Smooth muscle cell (in vitro differentiated cells): ENCODE results near the gene INTS6L. TPM values are rescaled to one million over a fixed set of nuclear protein-coding genes. Genes with fewer than 3 reads are reported as not detected.
"Not testable (repeated sequence)": the region's sequence is repeated elsewhere in the genome, so short reads cannot be mapped to it uniquely, and the experiment has no call there.

Experiments used
- DNase-seq: peaks from one replicate; lab custom pipeline; 2025; ENCODE audit not compliant: unreplicated experiment; lab: John Stamatoyannopoulos, UW
- H2AFZ ChIP-seq: fragments of 200-600 bp; sonication (generic); 2 replicates; pipeline ENCODE4 v1.6.0; 2016; ENCODE audit warnings: antibody characterized with exemption, low read depth, mild to moderate bottlenecking
- H3F3A ChIP-seq: fragments of 200-600 bp; sonication (generic); 2 replicates; pipeline ENCODE4 v1.6.0; 2017; ENCODE audit warnings: antibody characterized with exemption, low read depth
- H3K27ac ChIP-seq: fragments of 200-600 bp; sonication (generic); 2 replicates; pipeline ENCODE4 v1.5.1; 2016; ENCODE audit warnings: low read depth, mild to moderate bottlenecking
- H3K27me3 ChIP-seq: fragments of 200-600 bp; sonication (generic); 2 replicates; pipeline ENCODE4 v1.6.1; 2016; ENCODE audit warnings: low read depth, mild to moderate bottlenecking
- H3K36me3 ChIP-seq: fragments of 200-600 bp; sonication (generic); 2 replicates; pipeline ENCODE4 v1.5.1; 2016; ENCODE audit warnings: low read depth
- H3K4me1 ChIP-seq: fragments of 200-600 bp; sonication (generic); 2 replicates; pipeline ENCODE4 v1.5.1; 2016; ENCODE audit warnings: low read depth
- H3K4me2 ChIP-seq: fragments of 200-600 bp; sonication (generic); 2 replicates; pipeline ENCODE4 v1.6.0; 2016; ENCODE audit warnings: mild to moderate bottlenecking
- H3K4me3 ChIP-seq: fragments of 200-600 bp; sonication (generic); 2 replicates; pipeline ENCODE4 v1.5.1; 2016; ENCODE audit warnings: mild to moderate bottlenecking
- H3K79me2 ChIP-seq: fragments of 200-600 bp; sonication (generic); 2 replicates; pipeline ENCODE4 v1.6.0; 2016; ENCODE audit warnings: low read depth, mild to moderate bottlenecking
- H3K9ac ChIP-seq: fragments of 200-600 bp; sonication (generic); 2 replicates; pipeline ENCODE4 v1.6.0; 2016; ENCODE audit warnings: low read depth
- H3K9me3 ChIP-seq: fragments of 200-600 bp; sonication (generic); replicated peaks from 2 replicates; pipeline ENCODE4 v1.5.1; 2016; ENCODE audit warnings: low read depth
- H4K20me1 ChIP-seq: fragments of 200-600 bp; sonication (generic); 2 replicates; pipeline ENCODE4 v1.6.0; 2016; ENCODE audit warnings: low read depth
- CTCF ChIP-seq: fragments of 200-600 bp; sonication (generic); IDR thresholded peaks from 2 replicates; pipeline ENCODE4 v1.5.1; 2017; ENCODE audit warnings: borderline replicate concordance, mild to moderate bottlenecking, antibody characterized with exemption; ENCODE audit not compliant: insufficient read depth, poor library complexity, severe bottlenecking
- WGBS: methylation state at CpG from one replicate; pipeline ENCODE4 v1.1.7; 2016; ENCODE audit warnings: low lambda C conversion rate; 5-methylcytosine and 5-hydroxymethylcytosine counted together
- polyA plus RNA-seq: library from polyadenylated mRNA; unstranded; fragments of >200 nt; fragmentation: Nextera tagmentation; extraction: Ambion mirVana; gene quantifications from 2 replicates; pipeline ENCODE4 v1.2.1, GENCODE V29; 2016
- total RNA-seq: library from RNA; depleted of rRNA; stranded (reverse); fragments of >200 nt; gene quantifications from 2 replicates; pipeline ENCODE4 v1.2.3, GENCODE V29; 2014

Gene INTS6L
- total and polyA plus RNA-seq, 2 experiments from 2014 or later, result 4.9 to 20.5 TPM

DNA sequence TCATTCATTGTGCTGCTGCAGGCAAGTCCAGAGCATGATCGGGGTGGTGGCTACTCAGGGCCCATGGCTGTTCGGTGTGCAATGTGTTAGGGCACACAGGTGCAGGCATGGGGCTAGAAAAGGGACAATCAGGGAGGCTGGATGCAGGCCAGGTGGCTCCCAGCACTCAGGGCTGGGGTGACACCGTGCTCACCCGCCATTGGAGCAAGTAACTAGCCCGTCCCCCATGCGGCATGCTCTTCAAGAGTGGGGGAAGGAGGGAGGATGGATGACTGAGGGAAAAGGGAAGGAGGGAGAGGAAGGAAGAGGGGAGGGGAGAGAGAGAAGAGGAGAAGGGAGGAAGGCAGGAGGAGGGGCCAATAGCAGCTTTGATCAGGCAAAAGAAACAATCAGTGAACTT lies 64.7 kb downstream of the INTS6L start:
- Histone ChIP-seq H3K4me3 (no peak overlapping the region), H3K9me3 (no peaks in the 10 kb centered on the region), H4K20me1 (no peaks in the 10 kb centered on the region), H2AFZ (no peak overlapping the region), H3K27ac (no peak overlapping the region), H3K27me3 (no peaks in the 10 kb centered on the region), H3K9ac (no peak overlapping the region), H3K4me1 (no peaks in the 10 kb centered on the region), H3K4me2 (no peak overlapping the region), H3F3A (no peaks in the 10 kb centered on the region), H3K79me2 (no peaks in the 10 kb centered on the region), H3K36me3 (no peaks in the 10 kb centered on the region)
- no peak for DNase-seq
- TF ChIP-seq CTCF, result no peak
- 66% methylated on average over 6 of the region's 6 CpGs for whole genome bisulfite sequencing

DNA sequence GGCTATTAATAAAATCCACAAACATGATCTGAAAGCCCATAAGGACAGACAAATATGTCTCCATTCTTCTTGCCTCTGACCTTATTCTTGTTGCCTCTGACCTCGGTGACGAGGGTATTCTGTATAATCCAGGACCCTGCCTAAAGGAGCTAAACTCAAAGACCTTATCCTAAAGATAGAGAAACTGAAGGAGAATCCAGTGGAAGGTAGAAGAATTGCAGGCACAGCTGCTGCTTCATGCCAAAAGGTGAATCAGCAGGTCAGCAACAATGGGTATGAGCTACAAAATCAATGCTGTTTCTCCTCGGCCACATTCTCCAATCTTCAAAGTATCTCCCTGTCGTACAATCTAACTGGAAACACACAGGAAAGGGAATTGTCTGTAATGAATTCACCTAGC lies 71.4 kb downstream of the INTS6L start:
- no peaks in the 10 kb centered on the region for H3K79me2 ChIP-seq
- no peaks in the 10 kb centered on the region for H3F3A ChIP-seq
- H4K20me1 ChIP-seq, result no peaks in the 10 kb centered on the region
- H3K9me3 ChIP-seq, result no peaks in the 10 kb centered on the region
- no peak overlapping the region for H3K4me3 ChIP-seq
- no peak overlapping the region for H3K27ac ChIP-seq
- no peak for TF ChIP-seq CTCF
- H3K4me1 ChIP-seq, result no peaks in the 10 kb centered on the region
- no peaks in the 10 kb centered on the region for H3K27me3 ChIP-seq
- no peak for DNase-seq
- no peak overlapping the region for H3K4me2 ChIP-seq
- H2AFZ ChIP-seq, result no peak overlapping the region
- WGBS, result 74% methylated on average over 4 of the region's 4 CpGs
- H3K36me3 ChIP-seq, result no peaks in the 10 kb centered on the region
- no peak overlapping the region for H3K9ac ChIP-seq

DNA sequence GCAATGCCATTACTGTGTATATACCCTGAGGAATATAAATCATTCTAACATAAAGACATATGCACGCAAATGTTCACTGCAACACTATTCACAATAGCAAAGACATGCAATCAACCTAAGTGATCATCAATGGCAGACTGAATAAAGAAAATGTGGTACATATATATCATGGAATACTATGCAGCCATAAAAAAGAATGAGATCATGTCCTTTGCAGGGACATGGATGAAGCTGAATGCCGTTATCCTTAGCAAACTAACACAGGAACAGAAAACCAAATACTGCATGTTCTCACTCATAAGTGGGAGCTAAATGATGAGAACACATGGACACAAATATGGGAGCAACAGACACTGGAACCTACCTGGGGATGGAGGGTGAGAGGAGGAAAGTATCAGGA lies 73.6 kb downstream of the INTS6L start:
- H2AFZ ChIP-seq, DNase-seq, H3F3A ChIP-seq, H4K20me1 ChIP-seq, H3K27me3 ChIP-seq, H3K4me1 ChIP-seq, H3K9me3 ChIP-seq, H3K36me3 ChIP-seq, H3K4me2 ChIP-seq, H3K9ac ChIP-seq, H3K79me2 ChIP-seq, H3K27ac ChIP-seq, H3K4me3 ChIP-seq: not testable (repeated sequence)
- 92% methylated on average over 2 of the region's 2 CpGs for WGBS

GRCh38 chrX:135594453-135594852 lies 74.0 kb downstream of the INTS6L start:
- not testable (repeated sequence) for H3K9me3 ChIP-seq, H3K9ac ChIP-seq, H3K4me1 ChIP-seq, H3F3A ChIP-seq, H3K4me2 ChIP-seq, H4K20me1 ChIP-seq, H2AFZ ChIP-seq, H3K79me2 ChIP-seq, H3K4me3 ChIP-seq, H3K27ac ChIP-seq, H3K36me3 ChIP-seq, DNase-seq, H3K27me3 ChIP-seq
- WGBS, result 74% methylated on average over 1 of the region's 1 CpG

DNA sequence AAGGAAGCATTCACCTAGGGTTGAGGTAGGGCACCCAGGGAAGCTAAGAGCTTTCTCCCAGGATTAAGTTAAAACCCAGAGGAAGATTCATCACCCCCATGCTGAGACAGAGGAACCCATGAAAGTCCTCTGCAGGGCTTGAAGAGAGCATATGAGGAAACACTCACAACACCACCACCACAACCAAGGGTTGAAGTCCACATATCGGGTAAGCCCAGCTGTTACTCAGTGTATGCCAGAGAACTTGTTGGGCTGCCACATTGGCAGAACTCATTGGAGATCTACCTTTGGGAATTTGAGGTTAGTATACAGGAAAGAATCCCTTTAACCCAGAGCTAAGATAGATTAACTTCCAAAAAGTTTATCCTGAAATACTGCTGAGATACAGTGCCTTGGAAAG lies 75.1 kb downstream of the INTS6L start:
- no peaks in the 10 kb centered on the region for H4K20me1 ChIP-seq

More for the DNA sequence above, 75.1 kb downstream of the INTS6L start:
- H3F3A ChIP-seq, result no peaks in the 10 kb centered on the region
- H3K4me2 ChIP-seq, result no peak overlapping the region
- no peaks in the 10 kb centered on the region for H3K9me3 ChIP-seq
- H3K9ac ChIP-seq, result no peak overlapping the region
- no peaks in the 10 kb centered on the region for H3K36me3 ChIP-seq
- H3K27ac ChIP-seq, result no peak overlapping the region
- no peaks in the 10 kb centered on the region for H3K79me2 ChIP-seq
- no peak for TF ChIP-seq CTCF
- H2AFZ ChIP-seq, result no peak overlapping the region
- H3K4me3 ChIP-seq, result no peak overlapping the region
- no peak for DNase-seq
- H3K27me3 ChIP-seq, result no peaks in the 10 kb centered on the region
- WGBS, result 86% methylated on average over 1 of the region's 1 CpG
- H3K4me1 ChIP-seq, result no peaks in the 10 kb centered on the region
